H9 (cell line): ENCODE results near the gene CTNNA3. TPM values are rescaled to one million over a fixed set of nuclear protein-coding genes. Genes with fewer than 3 reads are reported as not detected.

Source experiments
- DNase-seq: peaks from one replicate; pipeline ENCODE4 v3.0.0-alpha.2; 2017
- H2AFZ ChIP-seq: one replicate; pipeline ENCODE4 v1.6.1; 2013; ENCODE audit warnings: mild to moderate bottlenecking, low read length, control low read depth, moderate library complexity
- H2AK5ac ChIP-seq: 2 replicates; pipeline ENCODE4 v1.6.1; 2013; ENCODE audit warnings: low read length, control low read depth, mixed read lengths; ENCODE audit not compliant: insufficient read length
- H2BK120ac ChIP-seq: one replicate; pipeline ENCODE4 v1.6.1; 2013; ENCODE audit warnings: low read depth, mild to moderate bottlenecking, low read length, control low read depth, inconsistent platforms; ENCODE audit not compliant: poor library complexity, severe bottlenecking
- H2BK12ac ChIP-seq: 2 replicates; pipeline ENCODE4 v1.6.1; 2013; ENCODE audit warnings: low read length, control low read depth, mixed read lengths, low read depth; ENCODE audit not compliant: insufficient read length
- H2BK15ac ChIP-seq: 2 replicates; pipeline ENCODE4 v1.6.1; 2013; ENCODE audit warnings: low read depth, low read length, control low read depth
- H2BK20ac ChIP-seq: one replicate; pipeline ENCODE4 v1.6.1; 2013; ENCODE audit warnings: low read depth, mild to moderate bottlenecking, low read length, control low read depth, inconsistent platforms; ENCODE audit not compliant: poor library complexity, severe bottlenecking
- H2BK5ac ChIP-seq: 2 replicates; pipeline ENCODE4 v1.6.1; 2013; ENCODE audit warnings: low read length, control low read depth, mixed read lengths; ENCODE audit not compliant: insufficient read length
- H3K14ac ChIP-seq: 2 replicates; pipeline ENCODE4 v1.6.1; 2013; ENCODE audit warnings: low read length, control low read depth; ENCODE audit not compliant: insufficient read depth
- H3K18ac ChIP-seq: 2 replicates; pipeline ENCODE4 v1.6.1; 2013; ENCODE audit warnings: low read depth, mild to moderate bottlenecking, mixed read lengths, low read length, control low read depth; ENCODE audit not compliant: insufficient read length
- H3K23ac ChIP-seq: 2 replicates; pipeline ENCODE4 v1.6.1; 2013; ENCODE audit warnings: low read length, control low read depth, mixed read lengths, low read depth; ENCODE audit not compliant: insufficient read length
- H3K23me2 ChIP-seq: 2 replicates; pipeline ENCODE4 v1.6.1; 2013; ENCODE audit warnings: low read depth, mild to moderate bottlenecking, mixed read lengths, low read length, control low read depth; ENCODE audit not compliant: insufficient read length, poor library complexity, severe bottlenecking
- H3K27ac ChIP-seq: 2 replicates; pipeline ENCODE4 v1.5.1; 2013; ENCODE audit warnings: low read length, control low read depth, mixed read lengths, low read depth; ENCODE audit not compliant: insufficient read length
- H3K27me3 ChIP-seq: 2 replicates; pipeline ENCODE4 v1.6.1; 2013; ENCODE audit warnings: low read length, control low read depth, inconsistent platforms; ENCODE audit not compliant: insufficient read depth
- H3K4ac ChIP-seq: 2 replicates; pipeline ENCODE4 v1.6.1; 2013; ENCODE audit warnings: low read depth, mild to moderate bottlenecking, control low read depth, inconsistent platforms, low read length, moderate library complexity
- H3K4me1 ChIP-seq: 2 replicates; pipeline ENCODE4 v1.6.1; 2013; ENCODE audit warnings: low read length, control low read depth, inconsistent platforms; ENCODE audit not compliant: insufficient read depth
- H3K4me2 ChIP-seq: 2 replicates; pipeline ENCODE4 v1.6.1; 2013; ENCODE audit warnings: low read length, control low read depth, mixed read lengths; ENCODE audit not compliant: insufficient read length, insufficient read depth
- H3K56ac ChIP-seq: 2 replicates; pipeline ENCODE4 v1.6.1; 2013; ENCODE audit warnings: low read depth, mild to moderate bottlenecking, mixed read lengths, low read length, control low read depth; ENCODE audit not compliant: insufficient read length
- H3K79me1 ChIP-seq: 2 replicates; pipeline ENCODE4 v1.6.1; 2013; ENCODE audit warnings: low read depth, mild to moderate bottlenecking, moderate library complexity, low read length, control low read depth, inconsistent platforms; ENCODE audit not compliant: insufficient read depth, poor library complexity, severe bottlenecking
- H3K79me2 ChIP-seq: 2 replicates; pipeline ENCODE4 v1.6.1; 2013; ENCODE audit warnings: low read length, control low read depth, inconsistent platforms; ENCODE audit not compliant: insufficient read depth
- H3K9ac ChIP-seq: 2 replicates; pipeline ENCODE4 v1.6.1; 2013; ENCODE audit warnings: low read length, control low read depth, mixed read lengths; ENCODE audit not compliant: insufficient read length; ENCODE audit errors: extremely low read depth
- H3K9me3 ChIP-seq: one replicate; pipeline ENCODE4 v1.6.1; 2013; ENCODE audit warnings: low read depth, low read length, inconsistent platforms; ENCODE audit not compliant: control insufficient read depth
- H3T11ph ChIP-seq: one replicate; pipeline ENCODE4 v1.6.1; 2013; ENCODE audit warnings: mild to moderate bottlenecking, low read length, control low read depth, inconsistent platforms
- H4K20me1 ChIP-seq: one replicate; pipeline ENCODE4 v1.6.1; 2013; ENCODE audit not compliant: control insufficient read depth, insufficient read length, insufficient read depth
- H4K5ac ChIP-seq: 2 replicates; pipeline ENCODE4 v1.6.1; 2013; ENCODE audit warnings: low read depth, mild to moderate bottlenecking, mixed read lengths, low read length, control low read depth; ENCODE audit not compliant: insufficient read length
- H4K8ac ChIP-seq: replicated peaks from 2 replicates; pipeline ENCODE4 v1.6.1; 2013; ENCODE audit warnings: low read length, control low read depth, mixed read lengths, low read depth; ENCODE audit not compliant: insufficient read length
- H4K91ac ChIP-seq: 2 replicates; pipeline ENCODE4 v1.6.1; 2013; ENCODE audit warnings: low read depth, mild to moderate bottlenecking, moderate library complexity, mixed read lengths, low read length, control low read depth; ENCODE audit not compliant: insufficient read length
- H3K27ac Mint-ChIP-seq, 3 experiments: 2 replicates in 2 of 3; 3 replicates in 1 of 3; pipeline ENCODE4 v1.8.0; 2020 to 2021; ENCODE audit warnings: mixed read lengths in 3 of 3, mild to moderate bottlenecking in 1 of 3, moderate library complexity in 1 of 3
- H3K27me3 Mint-ChIP-seq: 2 replicates; pipeline ENCODE4 v1.8.0; 2021; ENCODE audit warnings: low read depth, mild to moderate bottlenecking, moderate library complexity, mixed read lengths
- H3K36me3 Mint-ChIP-seq, 3 experiments: 2 replicates in 2 of 3; 3 replicates in 1 of 3; pipeline ENCODE4 v1.8.0; 2020 to 2021; ENCODE audit warnings: low read depth in 3 of 3, mixed read lengths in 3 of 3; ENCODE audit not compliant: insufficient read depth in 1 of 3
- H3K4me1 Mint-ChIP-seq, 2 experiments: 2 replicates each; pipeline ENCODE4 v1.8.0; 2020; ENCODE audit warnings: mixed read lengths in 2 of 2
- H3K4me3 Mint-ChIP-seq, 2 experiments: 2 replicates in 1 of 2; 3 replicates in 1 of 2; pipeline ENCODE4 v1.8.0; 2020 to 2021; ENCODE audit warnings: mild to moderate bottlenecking in 2 of 2, mixed read lengths in 2 of 2, moderate library complexity in 1 of 2
- H3K9me3 Mint-ChIP-seq, 2 experiments: 2 replicates in 1 of 2; 3 replicates in 1 of 2; pipeline ENCODE4 v1.8.0; 2020; ENCODE audit warnings: mild to moderate bottlenecking in 2 of 2, mixed read lengths in 2 of 2, moderate library complexity in 1 of 2
- CTCF ChIP-seq: fragments of 200-600 bp; sonication (generic); conservative IDR thresholded peaks from 3 replicates; pipeline ENCODE4 v1.8.0; 2021; ENCODE audit warnings: antibody characterized with exemption, mild to moderate bottlenecking
- WGBS: extraction: QIAGEN DNeasy Blood & Tissue Kit; methylation state at CpG from one replicate; pipeline ENCODE4 v1.1.7; 2013; ENCODE audit warnings: missing lambda C conversion rate, low lambda C conversion rate, mixed read lengths; ENCODE audit not compliant: insufficient read length; ENCODE audit errors: extremely low coverage; 5-methylcytosine and 5-hydroxymethylcytosine counted together
- total RNA-seq: library from RNA; stranded (reverse); gene quantifications from 2 replicates; pipeline ENCODE4 v1.2.1, GENCODE V29; 2021

The CTNNA3 gene
- total RNA-seq, 1 experiment from 2014 or later = 3.3 TPM

- H2AFZ ChIP-seq = no peak overlapping the region
- Mint-ChIP-seq H3K36me3 (no peaks in the 10 kb centered on the region), H3K27me3 (no peaks in the 10 kb centered on the region), H3K4me3 (no peak overlapping the region), H3K27ac (no peak overlapping the region), H3K4me1 (no peaks in the 10 kb centered on the region), H3K9me3 (no peaks in the 10 kb centered on the region)
- H2BK5ac ChIP-seq = no peak overlapping the region
- no peak overlapping the region for H2BK15ac ChIP-seq
- H3K18ac ChIP-seq = no peak overlapping the region
- H3K14ac ChIP-seq = no peak overlapping the region
- no peak overlapping the region for H3K4ac ChIP-seq
- H3K27ac ChIP-seq = no peak overlapping the region
- no peak for TF ChIP-seq CTCF
- no peak overlapping the region for H4K91ac ChIP-seq
- H3K79me1 ChIP-seq = no peaks in the 10 kb centered on the region
- H3K23me2 ChIP-seq = no peaks in the 10 kb centered on the region
- no peak overlapping the region for H3K23ac ChIP-seq
- H2AK5ac ChIP-seq = no peak overlapping the region
- no peak overlapping the region for H4K8ac ChIP-seq
- no peaks in the 10 kb centered on the region for H3K79me2 ChIP-seq
- H4K5ac ChIP-seq = no peak overlapping the region
- H3K9ac ChIP-seq = no peak overlapping the region
- no CpG with 5 or more reads among the region's 2 CpGs for WGBS
- H3T11ph ChIP-seq = no peak overlapping the region
- DNase-seq = no peak
- H4K20me1 ChIP-seq = no peaks in the 10 kb centered on the region
- H3K56ac ChIP-seq = no peak overlapping the region
- no peaks in the 10 kb centered on the region for H3K9me3 ChIP-seq
- no peaks in the 10 kb centered on the region for H3K27me3 ChIP-seq
- H3K4me2 ChIP-seq = no peak overlapping the region
- H2BK120ac ChIP-seq = no peak overlapping the region
- H3K4me1 ChIP-seq = no peaks in the 10 kb centered on the region
- H2BK20ac ChIP-seq = no peak overlapping the region
- H2BK12ac ChIP-seq = no peak overlapping the region
Observed at GRCh38 chr10:66767707-66768106, 928.3 kb downstream of the CTNNA3 start.
